HG02678 (cell line): ENCODE measurements around the gene ADAMTS13.
"Not testable (repeated sequence)": the region's sequence is repeated elsewhere in the genome, so short reads cannot be mapped to it uniquely, and the experiment has no call there.

Experiments
- ATAC-seq: cut with Tn5 transposase; IDR thresholded peaks from one replicate; pipeline ENCODE4 v1.9.1; 2021; ENCODE audit warnings: mild to moderate bottlenecking, moderate library complexity; ENCODE audit not compliant: unreplicated experiment

The ADAMTS13 gene

GRCh38 chr9:133421615-133422542, at the start of gene ADAMTS13:
Gene ADAMTS13, plus strand, starts transcription at chr9:133422367. Its CDS starts 77 bp downstream, at chr9:133422444.
- peak; percentile 37 for ATAC-seq

GRCh38 chr9:133374612-133375115, 47.5 kb upstream of the ADAMTS13 start:
- no peak for ATAC-seq

- ATAC-seq: peak; percentile 9
Observed at GRCh38 chr9:133375116-133375723, 46.9 kb upstream of the ADAMTS13 start.

DNA sequence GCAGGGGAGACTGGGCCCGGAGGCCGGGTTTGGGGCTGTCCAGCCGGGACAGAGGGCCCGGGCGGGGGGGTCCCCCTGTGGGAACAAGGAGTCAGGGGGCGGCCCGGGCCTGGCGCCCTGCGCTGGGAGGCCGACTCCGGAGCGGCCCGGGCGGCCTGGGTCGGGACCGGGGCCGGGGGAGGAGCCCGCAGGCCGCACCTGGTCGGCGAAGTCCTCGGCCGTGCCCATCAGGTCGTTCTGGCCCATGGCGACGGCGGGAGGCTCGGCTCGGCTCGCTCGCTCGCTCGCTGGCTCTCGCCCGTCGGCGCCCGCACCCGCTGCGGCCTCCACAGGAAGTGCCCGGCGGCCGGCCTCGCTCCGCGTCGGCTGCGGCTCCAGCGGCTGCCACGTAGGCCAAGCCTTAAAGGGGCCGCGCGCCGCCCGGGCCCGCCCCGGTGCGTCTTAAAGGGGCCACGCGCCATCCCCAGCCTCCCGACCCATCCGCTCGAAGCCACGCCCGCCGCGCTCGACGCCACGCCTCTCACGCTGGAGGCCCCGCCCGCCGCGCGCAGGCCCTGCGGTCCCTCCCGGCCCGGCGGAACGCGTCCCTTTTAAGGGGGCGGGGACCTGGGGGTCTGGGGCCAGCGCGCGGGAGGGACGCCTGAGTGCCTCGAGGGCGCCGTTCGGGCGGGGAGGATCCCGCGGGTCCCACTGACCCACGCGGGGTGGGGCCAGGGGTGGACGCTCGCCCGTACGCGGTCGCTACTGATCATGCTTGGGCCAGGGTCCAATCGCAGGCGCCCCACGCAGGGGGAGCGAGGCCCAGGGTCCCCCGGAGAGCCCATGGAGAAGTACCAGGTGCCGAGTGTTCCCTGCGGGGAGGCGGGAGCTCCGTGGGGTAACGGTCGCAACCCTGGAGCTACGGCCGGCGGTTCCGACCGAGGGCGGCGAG, 46.2 kb upstream of the ADAMTS13 start, which contains the start of the genes STKLD1 and SURF4:
TSS of gene STKLD1 (plus strand) at position 643 of the 931 bp plus-strand sequence. CDS start at position 751, 108 bp downstream.
TSS of gene SURF4 (minus strand) at position 337 of the 931 bp plus-strand sequence. CDS start at position 246, 91 bp downstream.
- peak; percentile 90 for ATAC-seq

GRCh38 chr9:133377280-133377679, 44.9 kb upstream of the ADAMTS13 start:
- not testable (repeated sequence) for ATAC-seq

DNA sequence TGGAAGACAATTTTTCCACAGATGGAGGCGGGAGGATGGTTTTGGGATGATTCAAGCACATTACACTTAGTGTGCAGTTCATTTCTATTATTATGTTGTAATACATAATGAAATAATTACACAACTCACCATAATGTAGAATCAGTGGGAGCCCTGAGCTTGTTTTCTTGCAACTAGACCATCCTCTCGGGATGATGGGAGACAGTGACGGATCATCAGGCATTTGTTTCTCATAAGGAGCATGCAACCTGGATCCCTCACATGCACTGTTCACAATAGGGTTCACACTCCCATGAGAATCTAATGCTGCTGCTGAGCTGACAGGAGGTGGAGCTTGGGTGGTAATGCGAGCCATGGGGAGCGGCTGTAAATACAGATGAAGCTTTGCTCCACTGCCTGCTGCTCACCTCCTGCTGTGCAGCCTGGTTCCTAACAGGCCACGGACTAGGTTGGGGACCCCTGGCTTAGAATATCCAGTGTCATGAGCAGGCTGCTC, 44.4 kb upstream of the ADAMTS13 start:
- no peak for ATAC-seq

GRCh38 chr9:133378408-133378962, 43.7 kb upstream of the ADAMTS13 start:
- ATAC-seq: no peak

DNA sequence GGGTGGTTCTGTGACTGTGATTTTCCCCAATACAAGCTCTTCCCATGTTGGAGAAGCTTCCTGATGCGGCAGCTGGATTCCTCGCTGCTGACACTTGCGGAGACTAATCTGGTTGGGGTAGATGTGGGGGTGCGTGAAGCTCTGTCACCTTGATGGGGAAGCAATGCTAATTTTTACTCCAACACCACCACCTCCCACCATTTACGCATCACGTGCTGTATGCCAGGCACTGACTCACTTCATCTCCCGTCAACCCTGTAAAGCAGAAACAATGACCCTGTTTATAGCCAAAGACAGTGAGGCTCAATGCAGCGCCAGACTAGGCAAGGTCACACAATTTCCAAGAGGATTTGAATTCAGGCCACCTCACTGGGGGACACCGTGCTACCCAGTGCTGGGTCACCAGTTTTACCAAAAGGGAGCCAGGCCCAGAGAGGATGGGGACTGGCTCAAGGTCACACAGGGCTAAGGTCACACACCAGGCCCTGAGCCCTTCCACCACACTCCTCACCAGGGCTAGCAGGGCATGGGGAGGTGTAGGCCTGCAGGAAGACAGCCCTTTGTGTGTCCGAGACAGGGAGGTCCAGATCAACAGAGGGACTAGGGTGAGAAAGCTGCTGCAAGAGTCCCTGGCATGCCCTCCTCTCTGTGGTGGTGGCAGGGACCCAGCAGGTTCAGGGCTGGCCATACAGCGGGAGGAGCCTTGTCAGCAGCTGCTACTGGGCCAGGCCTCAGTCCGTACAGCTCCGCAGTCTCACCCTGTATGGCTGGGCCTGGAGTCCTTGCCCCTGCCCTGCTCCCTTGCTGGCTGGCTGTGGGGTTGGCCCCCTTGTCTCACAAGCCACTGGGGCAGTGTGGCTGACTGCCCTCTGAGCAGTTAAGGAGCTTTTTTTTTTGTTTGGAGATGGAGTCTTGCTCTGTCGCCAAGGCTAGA, 42.7 kb upstream of the ADAMTS13 start:
- ATAC-seq: no peak

- no peak for ATAC-seq
Observed at GRCh38 chr9:133380734-133381133, 41.4 kb upstream of the ADAMTS13 start.

DNA sequence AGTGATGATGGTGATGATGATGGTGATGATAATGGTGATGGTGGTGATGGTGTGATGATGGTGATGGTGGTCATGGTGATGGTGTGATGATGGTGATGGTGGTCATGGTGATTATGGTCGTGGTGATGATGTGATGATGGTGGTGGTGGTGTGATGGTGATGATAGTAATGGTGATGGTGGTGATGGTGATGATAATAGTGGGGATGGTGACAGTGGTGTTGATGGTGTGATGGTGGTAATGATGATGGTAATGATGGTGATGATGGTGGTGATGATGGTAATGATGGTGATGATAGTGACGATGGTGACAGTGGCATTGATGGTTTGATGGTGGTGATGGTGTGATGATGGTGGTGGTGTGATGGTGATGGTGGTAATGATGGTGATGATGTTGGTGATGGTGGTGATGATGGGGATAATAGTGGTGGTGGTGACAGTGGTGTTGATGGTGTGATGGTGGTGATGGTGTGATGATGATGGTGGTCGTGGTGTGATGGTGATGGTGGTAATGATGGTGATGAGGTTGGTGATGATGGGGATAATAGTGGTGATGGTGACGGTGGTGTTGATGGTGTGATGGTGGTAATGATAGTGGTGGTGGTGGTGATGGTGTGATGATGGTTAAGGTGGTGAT, 39.5 kb upstream of the ADAMTS13 start:
- ATAC-seq: no peak

DNA sequence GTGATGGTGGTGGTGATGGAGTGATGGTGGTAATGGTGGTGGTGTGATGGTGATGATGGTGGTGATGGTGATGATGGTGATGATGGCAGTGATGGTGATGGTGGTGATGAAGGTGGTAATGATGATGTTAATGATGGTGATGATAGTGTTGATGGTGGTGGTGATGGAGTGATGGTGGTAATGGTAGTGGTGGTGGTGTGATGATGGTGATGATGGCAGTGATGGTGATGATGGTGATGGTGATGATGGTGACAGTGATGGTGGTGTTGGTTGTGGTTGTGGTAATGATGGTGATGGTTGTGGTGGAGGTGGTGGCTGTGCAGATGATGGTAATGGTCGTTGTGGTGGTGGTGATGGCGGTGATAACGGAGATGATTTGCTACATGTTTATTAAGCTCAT, 38.7 kb upstream of the ADAMTS13 start:
- no peak for ATAC-seq

DNA sequence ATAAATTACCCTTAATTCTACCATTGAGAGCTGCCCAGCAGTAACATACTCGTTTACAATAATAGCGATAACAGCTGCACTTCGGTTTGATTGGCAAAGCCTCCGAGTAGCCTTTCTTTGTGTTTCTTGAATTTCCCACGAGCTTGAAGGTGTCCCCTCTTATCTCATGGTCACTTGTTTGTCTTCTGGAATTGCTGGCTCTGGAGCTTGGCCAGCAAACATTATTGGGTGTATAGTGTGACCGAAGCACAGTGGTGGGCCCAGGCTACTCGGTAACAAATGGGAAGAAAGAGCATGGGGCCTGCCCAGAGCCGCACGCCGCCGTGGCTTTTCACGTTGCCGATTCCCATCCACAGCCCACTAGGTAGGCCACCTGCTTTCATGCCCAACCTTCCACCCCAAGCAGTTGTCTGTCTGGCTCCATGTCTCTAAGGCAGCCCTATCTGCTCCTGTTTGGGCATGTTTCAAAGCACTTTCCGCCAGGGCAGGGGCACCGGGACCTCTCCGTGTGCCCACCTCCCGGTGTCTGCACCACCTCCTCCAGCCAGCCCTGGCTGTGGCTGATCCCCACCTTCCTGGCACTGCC, 37.3 kb upstream of the ADAMTS13 start:
- no peak for ATAC-seq

- no peak for ATAC-seq
Observed at GRCh38 chr9:133385452-133385851, 36.7 kb upstream of the ADAMTS13 start.

DNA sequence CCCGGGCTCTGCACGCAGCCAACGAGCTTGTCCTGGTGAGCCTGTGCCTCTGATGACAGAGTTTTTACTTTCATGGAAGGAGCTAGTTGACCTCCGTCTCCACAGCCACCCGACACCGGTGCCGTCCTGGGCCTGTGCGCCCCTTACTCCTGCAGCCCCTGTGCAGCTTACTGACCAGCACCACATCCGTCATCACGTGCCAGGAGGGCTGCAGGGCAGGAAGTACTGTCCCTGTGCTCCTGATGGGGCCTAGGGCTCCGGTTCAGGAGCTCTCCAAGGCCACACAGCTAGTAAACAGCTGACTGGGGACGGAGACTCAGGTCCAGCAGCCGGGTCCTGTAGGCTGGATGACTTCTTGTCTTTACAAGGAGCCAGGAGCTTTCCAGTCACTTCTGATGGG, 35.8 kb upstream of the ADAMTS13 start:
- no peak for ATAC-seq

GRCh38 chr9:133387680-133388079, 34.5 kb upstream of the ADAMTS13 start:
- no peak for ATAC-seq

DNA sequence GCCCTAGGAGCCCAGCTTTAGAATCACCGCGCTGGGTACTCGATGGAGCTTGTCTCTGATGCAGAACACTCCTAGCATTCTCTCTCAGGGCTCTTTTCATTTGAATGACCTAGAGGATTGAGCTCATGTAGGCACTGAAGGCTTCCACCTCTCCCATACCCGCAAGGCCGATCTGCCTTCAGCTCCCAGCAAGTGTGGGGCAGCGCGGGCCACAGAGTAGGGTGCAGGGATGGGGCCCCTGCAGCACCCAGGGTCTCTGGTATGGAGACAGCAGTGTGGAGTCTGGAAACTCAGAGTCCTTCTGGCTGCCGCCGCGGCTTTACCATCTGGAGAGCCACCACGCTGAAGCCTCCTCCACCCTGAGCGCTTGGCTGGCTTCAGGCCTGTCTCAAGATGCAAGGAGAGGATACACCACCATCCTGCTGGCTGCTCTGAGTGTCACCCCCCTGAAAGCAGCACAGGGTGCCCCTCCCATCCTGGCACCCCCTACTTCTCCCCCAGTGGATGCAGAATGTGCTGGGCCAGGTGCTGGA, 33.1 kb upstream of the ADAMTS13 start:
- no peak for ATAC-seq

DNA sequence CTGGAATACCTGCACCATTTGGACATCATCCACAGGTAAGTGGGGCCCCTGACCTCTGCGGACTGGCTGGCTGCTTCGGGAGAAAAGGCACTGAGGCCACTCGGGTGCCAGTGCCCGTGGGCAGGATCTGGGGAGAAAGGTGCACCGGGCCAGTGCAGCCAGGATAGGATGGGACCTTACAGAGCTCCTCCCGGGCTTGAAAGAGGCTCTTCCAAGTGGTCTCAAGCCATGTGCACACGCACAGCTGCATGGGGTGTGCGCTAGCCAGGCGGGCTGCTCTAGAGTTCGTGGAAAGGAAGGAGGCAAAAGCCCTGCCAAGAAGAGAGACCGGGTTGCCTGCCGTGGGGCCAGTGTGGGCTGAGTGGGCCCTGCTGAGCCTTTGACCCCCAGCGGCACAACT, 32.6 kb upstream of the ADAMTS13 start:
- ATAC-seq: no peak

DNA sequence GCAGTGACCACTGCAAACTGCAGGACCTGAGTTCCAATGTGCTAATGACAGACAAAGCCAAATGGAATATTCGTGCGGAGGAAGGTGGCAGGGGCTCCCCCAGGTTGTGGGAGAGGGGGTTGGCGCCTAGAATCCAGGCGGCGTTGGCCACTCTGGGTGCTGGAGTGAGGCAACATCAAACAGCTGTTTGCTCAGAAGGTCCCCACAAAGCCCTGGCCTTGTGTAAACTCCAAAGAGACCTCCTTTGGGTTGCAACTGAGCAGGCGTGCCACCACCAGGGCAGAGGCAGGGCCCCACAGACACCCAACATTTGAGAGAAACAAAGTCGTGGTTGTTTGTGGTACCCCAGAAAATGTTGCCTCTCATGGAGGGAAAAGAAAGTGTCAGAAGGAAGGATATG, 31.5 kb upstream of the ADAMTS13 start:
- no peak for ATAC-seq
